Measurements from ENCODE around the gene EMP1. TPM values are rescaled to one million over a fixed set of nuclear protein-coding genes. Genes with fewer than 3 reads are reported as not detected.

The EMP1 gene
- total and polyA plus RNA-seq, 2 experiments from 2014 or later, result 0.07 to 0.39 TPM

DNA sequence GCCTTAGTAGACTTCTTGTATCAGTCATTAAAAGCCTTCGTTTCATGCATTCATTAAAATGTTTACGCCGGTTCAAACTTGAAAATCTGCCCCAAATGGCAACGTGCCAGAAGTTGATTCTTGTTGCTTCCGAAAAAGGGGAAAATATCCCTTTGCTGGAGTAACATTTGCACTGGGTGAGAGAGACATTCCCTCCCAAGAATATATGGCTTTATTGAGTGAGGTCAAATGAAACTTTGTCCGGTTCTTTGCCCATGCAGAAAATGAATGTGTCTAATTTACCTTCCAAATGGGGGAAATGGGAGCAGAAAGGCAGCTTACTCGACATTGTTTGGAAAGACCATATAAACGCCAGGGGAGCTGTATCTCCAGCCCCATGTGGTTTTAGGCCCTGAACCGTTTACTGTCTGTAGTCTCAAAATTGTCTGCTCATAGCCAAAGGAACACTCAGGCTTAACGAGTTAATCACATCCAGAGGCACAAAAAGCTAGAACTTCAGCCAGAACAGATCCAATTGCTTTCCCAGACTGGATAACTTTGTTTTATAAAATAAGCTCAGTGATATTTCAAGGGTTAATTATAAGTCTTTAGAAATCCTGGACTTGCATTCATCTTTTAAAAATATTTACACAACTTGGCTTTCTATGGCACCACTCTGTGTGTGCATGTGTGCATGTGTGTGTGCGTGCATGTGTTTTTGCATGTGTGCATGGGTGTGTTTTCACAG is 2.9 kb upstream of the EMP1 start (continued):
- TF ChIP-seq, protein P1, sequence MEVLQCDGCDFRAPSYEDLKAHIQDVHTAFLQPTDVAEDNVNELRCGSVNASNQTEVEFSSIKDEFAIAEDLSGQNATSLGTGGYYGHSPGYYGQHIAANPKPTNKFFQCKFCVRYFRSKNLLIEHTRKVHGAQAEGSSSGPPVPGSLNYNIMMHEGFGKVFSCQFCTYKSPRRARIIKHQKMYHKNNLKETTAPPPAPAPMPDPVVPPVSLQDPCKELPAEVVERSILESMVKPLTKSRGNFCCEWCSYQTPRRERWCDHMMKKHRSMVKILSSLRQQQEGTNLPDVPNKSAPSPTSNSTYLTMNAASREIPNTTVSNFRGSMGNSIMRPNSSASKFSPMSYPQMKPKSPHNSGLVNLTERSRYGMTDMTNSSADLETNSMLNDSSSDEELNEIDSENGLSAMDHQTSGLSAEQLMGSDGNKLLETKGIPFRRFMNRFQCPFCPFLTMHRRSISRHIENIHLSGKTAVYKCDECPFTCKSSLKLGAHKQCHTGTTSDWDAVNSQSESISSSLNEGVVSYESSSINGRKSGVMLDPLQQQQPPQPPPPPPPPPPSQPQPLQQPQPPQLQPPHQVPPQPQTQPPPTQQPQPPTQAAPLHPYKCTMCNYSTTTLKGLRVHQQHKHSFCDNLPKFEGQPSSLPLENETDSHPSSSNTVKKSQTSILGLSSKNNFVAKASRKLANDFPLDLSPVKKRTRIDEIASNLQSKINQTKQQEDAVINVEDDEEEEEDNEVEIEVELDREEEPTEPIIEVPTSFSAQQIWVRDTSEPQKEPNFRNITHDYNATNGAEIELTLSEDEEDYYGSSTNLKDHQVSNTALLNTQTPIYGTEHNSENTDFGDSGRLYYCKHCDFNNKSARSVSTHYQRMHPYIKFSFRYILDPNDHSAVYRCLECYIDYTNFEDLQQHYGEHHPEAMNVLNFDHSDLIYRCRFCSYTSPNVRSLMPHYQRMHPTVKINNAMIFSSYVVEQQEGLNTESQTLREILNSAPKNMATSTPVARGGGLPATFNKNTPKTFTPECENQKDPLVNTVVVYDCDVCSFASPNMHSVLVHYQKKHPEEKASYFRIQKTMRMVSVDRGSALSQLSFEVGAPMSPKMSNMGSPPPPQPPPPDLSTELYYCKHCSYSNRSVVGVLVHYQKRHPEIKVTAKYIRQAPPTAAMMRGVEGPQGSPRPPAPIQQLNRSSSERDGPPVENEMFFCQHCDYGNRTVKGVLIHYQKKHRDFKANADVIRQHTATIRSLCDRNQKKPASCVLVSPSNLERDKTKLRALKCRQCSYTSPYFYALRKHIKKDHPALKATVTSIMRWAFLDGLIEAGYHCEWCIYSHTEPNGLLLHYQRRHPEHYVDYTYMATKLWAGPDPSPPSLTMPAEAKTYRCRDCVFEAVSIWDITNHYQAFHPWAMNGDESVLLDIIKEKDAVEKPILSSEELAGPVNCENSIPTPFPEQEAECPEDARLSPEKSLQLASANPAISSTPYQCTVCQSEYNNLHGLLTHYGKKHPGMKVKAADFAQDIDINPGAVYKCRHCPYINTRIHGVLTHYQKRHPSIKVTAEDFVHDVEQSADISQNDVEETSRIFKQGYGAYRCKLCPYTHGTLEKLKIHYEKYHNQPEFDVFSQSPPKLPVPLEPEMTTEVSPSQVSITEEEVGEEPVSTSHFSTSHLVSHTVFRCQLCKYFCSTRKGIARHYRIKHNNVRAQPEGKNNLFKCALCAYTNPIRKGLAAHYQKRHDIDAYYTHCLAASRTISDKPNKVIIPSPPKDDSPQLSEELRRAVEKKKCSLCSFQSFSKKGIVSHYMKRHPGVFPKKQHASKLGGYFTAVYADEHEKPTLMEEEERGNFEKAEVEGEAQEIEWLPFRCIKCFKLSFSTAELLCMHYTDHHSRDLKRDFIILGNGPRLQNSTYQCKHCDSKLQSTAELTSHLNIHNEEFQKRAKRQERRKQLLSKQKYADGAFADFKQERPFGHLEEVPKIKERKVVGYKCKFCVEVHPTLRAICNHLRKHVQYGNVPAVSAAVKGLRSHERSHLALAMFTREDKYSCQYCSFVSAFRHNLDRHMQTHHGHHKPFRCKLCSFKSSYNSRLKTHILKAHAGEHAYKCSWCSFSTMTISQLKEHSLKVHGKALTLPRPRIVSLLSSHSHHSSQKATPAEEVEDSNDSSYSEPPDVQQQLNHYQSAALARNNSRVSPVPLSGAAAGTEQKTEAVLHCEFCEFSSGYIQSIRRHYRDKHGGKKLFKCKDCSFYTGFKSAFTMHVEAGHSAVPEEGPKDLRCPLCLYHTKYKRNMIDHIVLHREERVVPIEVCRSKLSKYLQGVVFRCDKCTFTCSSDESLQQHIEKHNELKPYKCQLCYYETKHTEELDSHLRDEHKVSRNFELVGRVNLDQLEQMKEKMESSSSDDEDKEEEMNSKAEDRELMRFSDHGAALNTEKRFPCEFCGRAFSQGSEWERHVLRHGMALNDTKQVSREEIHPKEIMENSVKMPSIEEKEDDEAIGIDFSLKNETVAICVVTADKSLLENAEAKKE (CRISPR knock-in tag; IDR thresholded peaks at IDR 0.05), result no peak
- TF ChIP-seq, protein P2, sequence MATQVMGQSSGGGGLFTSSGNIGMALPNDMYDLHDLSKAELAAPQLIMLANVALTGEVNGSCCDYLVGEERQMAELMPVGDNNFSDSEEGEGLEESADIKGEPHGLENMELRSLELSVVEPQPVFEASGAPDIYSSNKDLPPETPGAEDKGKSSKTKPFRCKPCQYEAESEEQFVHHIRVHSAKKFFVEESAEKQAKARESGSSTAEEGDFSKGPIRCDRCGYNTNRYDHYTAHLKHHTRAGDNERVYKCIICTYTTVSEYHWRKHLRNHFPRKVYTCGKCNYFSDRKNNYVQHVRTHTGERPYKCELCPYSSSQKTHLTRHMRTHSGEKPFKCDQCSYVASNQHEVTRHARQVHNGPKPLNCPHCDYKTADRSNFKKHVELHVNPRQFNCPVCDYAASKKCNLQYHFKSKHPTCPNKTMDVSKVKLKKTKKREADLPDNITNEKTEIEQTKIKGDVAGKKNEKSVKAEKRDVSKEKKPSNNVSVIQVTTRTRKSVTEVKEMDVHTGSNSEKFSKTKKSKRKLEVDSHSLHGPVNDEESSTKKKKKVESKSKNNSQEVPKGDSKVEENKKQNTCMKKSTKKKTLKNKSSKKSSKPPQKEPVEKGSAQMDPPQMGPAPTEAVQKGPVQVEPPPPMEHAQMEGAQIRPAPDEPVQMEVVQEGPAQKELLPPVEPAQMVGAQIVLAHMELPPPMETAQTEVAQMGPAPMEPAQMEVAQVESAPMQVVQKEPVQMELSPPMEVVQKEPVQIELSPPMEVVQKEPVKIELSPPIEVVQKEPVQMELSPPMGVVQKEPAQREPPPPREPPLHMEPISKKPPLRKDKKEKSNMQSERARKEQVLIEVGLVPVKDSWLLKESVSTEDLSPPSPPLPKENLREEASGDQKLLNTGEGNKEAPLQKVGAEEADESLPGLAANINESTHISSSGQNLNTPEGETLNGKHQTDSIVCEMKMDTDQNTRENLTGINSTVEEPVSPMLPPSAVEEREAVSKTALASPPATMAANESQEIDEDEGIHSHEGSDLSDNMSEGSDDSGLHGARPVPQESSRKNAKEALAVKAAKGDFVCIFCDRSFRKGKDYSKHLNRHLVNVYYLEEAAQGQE (IDR thresholded peaks at IDR 0.05; ENCODE audit: unreplicated experiment), result no peak
- TF ChIP-seq ZNF331 (CRISPR knock-in tag; IDR thresholded peaks at IDR 0.05; ENCODE audit: low read depth), result no peak
- TF ChIP-seq, protein P3, sequence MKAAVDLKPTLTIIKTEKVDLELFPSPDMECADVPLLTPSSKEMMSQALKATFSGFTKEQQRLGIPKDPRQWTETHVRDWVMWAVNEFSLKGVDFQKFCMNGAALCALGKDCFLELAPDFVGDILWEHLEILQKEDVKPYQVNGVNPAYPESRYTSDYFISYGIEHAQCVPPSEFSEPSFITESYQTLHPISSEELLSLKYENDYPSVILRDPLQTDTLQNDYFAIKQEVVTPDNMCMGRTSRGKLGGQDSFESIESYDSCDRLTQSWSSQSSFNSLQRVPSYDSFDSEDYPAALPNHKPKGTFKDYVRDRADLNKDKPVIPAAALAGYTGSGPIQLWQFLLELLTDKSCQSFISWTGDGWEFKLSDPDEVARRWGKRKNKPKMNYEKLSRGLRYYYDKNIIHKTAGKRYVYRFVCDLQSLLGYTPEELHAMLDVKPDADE (IDR thresholded peaks at IDR 0.05), result no peak
- TF ChIP-seq CREB1 (CRISPR knock-in tag; IDR thresholded peaks at IDR 0.05; ENCODE audit: low read depth), result no peak
- no peak for TF ChIP-seq POLR2AphosphoS5 (IDR thresholded peaks at IDR 0.05; ENCODE audit: low read depth)
- TF ChIP-seq NANOG (IDR thresholded peaks at IDR 0.05; ENCODE audit: borderline replicate concordance), result no peak

All from GM23338 (cell line).